IPS DF 4.7 (cell line): ENCODE results near the gene ASGR2.

ENCODE experiments used
- DNase-seq: peaks from one replicate; pipeline ENCODE4 v3.0.0-alpha.2; 2013; ENCODE audit warnings: low spot score; ENCODE audit errors: extremely low read depth

The ASGR2 gene

GRCh38 chr17:7064261-7064660 is 50.4 kb downstream of the ASGR2 start:
- DNase-seq: no peak

GRCh38 chr17:7063518-7064094 is 51.0 kb downstream of the ASGR2 start:
- DNase-seq: no peak

GRCh38 chr17:7060165-7060891 is 54.3 kb downstream of the ASGR2 start:
- no peak for DNase-seq

GRCh38 chr17:7058831-7059447 is 55.7 kb downstream of the ASGR2 start:
- DNase-seq: no peak

- DNase-seq: no peak
Observed at GRCh38 chr17:7056386-7056785, 58.2 kb downstream of the ASGR2 start.
